ENCODE measurements around the gene MORN5.

Gene MORN5

DNA sequence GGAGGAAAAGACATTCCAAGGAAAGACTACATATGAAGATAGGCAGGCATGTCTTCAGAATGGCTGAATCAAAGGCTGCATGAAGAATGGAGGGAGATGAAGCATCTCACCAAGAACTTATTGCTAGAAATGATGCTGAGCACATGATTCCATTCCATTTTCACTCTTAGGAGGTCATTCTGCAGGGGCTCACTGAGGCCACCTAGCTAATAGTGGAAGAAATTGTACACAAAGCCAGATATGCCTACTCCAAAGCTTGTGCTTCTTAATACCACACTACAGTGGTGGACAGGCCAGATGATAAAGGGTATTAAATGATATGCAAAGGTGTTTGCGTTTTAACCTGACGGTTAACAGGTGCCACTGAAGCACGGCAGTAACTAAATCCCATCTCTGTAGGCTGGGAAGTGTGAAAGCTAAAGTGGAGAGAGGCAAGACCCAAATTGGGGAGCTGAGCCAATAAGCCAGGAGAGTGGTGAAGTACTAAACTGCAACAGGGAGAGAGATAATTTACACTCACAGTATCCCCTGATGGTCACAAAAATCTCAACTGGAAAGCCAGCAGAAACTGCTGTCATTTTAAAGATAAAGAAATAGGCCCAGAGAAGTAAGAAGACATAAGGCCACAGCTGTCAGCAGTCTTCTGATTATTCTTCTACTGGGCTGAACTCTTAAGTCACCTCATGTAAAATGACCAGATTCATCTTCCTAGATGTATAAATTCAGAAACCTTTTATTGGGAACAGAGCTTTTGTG, 14.7 kb upstream of the MORN5 start:
- no peak for DNase-seq

DNA sequence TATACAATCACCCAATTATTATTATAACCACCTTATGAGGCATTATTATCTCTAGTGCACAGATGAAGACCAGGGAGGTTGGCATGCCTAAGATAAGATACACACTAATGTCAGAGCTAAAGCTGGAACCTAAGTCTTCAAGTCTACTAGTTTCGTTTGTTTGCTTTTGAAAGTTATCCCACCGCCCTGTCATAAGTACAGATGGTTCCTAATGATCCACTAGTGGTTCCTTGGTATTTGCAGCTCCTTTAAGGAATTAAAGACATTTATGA, 14.2 kb upstream of the MORN5 start:
- DNase-seq: no peak

DNA sequence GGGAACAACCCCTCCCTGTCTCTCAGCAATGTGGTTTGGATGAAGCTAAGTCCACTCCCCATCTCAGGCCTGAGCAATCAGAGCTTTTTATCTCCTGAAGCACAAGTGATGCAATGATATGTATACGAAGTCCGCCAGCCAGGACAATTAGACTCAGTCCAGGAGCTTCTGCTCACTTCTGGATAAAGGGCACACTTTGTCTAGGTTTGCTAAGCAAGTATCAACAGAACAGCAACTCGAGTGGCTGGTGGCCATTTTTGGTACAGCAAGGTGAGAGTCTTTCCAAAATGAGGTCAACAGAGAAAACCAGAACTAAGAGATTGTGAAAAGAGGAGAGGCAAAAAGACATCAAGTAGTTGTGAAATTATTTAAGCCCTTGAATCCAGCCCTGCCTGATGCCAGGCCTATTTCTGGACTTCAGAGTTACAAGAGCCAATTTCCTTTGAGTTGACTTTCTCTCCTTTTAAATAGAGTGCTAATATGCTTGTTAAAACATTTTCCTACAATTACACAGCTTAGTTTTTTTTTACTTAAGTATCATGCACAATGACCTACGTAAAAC, 8.4 kb upstream of the MORN5 start:
- DNase-seq: no peak

DNA sequence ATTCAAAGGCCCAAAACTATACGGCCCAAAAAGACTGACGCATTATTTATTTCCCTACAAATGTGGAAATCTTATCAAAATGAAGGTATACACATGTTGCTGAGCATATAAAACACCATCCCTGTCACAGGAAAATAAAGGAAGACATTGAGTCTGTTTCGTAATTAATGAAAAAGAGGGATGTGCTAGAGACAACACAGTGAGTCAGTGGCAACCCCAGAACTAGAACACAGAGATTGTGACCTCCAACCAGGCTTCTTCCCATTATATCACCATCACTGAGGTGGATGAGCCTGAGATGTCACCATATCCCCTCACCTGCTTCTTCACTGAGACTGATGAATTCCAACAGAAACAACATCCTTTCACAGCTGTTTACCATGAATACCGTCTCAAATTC, 3.9 kb upstream of the MORN5 start:
- no peak for DNase-seq

DNA sequence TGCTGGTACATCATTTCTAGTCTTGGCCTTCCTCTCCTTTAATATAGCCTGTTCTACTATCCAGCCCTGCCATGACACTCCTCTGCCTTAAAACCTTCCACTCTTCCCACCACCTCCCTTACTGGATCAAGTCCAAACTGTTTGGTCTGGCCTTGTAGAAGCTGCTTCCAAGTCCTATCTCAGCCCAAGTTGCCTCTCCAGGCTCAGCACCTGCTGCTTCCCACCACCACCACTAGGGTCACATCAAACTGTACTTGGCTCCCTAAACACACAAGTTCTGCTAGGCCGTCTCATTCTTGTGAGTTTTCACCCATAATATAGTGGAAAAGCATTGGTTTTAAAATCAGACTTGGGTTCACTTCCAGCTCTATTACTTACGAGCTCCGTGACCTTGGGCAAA, 1.5 kb upstream of the MORN5 start:
- DNase-seq: peak; percentile 35

DNA sequence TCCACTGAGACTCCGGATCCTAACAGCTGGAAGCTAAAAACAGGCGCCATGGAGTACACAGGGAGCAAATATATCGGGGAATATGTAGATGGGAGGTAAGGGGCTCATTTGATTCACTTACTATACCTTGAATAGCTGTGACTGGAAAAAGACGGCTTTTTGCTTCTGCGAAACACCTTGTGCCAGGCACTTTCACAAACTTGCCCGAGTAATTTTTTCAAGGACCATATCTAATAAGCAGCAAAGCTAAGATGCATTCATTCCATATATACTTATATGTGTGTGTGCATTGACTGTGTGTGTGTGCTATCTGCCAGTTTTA, 178 bp downstream of the MORN5 start:
- DNase-seq: no peak

DNA sequence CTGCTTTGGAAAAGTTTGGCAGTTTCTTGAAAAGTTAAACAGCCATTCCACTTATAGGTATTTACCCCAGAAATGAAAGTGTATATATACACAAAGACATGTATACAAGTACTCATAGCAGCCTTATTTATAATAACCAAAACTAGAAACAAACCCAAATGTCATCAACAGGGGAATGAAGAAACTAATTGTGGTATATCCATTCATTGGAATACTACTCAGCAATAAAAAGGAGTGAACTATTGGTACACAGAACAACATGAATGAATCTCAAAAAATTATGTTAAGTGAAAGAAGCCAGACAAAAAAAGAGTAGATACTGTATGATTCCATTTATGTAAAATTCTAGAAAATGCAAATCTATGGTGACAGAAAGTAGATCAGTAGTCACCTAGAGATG, 2.7 kb downstream of the MORN5 start:
- DNase-seq: no peak

DNA sequence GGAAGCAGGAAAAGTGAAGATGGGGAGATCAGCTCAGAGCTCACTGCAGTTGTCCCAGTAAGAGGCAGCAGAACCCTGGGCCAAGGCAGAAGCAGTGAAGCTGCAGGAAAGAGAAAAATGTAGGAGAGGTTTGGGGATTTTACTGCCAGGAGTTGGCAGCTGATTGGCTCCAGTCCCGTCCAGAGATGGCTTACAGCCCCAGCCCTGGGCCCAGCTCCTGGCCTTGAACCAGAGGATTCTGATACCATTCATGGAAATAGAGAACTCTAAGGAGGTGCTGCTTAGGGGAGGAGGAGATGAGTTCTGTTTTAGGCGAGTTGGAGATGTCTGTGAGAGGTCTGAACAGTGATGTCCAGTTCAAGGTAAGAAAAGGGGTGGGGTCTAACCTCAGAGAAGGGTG, 4.6 kb downstream of the MORN5 start:
- no peak for DNase-seq

DNA sequence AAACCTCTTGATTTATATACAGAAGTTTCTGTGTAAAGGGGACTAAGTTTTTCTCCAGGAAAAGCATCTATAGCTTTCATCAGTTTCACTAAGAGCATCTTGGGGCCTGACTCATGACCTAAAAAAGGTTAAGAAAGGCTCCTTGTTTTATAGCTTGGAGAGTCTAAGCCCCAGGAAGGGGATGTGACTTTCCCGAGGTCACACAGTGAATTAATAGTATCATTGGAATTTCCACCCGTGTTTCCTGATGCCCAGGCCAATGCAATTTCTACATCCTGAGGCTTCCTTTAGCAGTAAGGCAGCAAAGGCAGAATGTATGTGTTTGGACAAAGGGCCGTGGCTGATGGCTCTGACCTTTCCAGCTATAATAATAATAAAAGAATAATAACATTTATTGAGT, 8.6 kb downstream of the MORN5 start:
- DNase-seq: no peak

DNA sequence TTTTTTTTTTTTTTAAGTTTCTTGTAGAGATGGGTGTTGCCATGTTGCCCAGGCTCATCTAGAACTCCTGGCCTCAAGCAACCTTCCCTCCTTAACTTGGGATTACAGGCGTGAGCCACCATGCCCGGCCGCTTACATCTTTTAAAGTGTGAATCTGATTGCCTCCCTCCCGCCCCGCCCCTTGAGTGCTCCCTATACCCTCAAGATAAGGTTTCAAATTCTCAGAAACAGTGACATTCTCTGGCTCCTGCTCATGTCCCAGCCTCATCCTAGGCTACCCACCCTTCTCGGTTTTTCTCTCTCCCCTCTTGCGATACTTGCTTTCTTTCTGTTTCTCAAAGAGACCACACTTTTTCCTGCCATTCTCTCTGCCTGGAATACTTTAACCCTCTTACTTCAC, 12.4 kb downstream of the MORN5 start:
- no peak for DNase-seq

DNA sequence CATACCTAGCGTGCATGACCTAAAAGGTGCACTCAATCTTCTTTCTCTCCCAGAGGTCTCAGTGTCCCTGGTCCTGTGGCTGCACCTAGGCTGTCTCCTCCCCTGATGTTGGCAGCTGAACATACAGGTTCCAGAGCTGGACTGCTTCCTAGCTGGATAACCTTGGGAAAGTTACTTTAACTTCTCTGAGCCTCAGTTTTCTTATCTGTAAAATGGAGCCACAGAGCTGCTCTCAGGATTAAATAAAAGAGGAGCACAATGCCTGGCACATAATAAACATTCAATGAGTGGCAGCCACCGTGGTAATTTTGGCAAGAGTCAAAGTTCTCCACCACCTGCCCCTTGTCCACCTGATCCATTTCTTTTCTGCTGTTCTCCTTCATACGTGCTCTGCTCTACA, 14.0 kb downstream of the MORN5 start:
- no peak for DNase-seq

DNA sequence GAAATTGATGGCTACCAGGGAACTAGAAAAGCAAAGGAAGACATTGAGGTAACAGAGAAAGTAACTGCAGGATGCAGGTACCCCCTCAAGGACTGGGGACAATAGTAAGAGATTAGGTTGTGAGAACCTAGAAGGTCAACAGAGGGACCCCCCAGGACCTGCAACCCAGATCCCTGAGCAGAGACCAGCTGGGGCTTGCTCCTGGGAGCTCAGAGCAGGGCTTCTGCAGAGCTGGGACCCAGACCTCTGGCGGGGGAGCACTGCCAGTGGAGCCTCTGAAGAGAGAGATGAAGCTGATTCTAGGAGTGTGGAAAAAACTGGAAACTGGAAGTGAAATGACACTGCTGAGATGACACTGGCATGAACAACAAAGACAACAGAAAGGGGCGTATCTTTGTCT, 17.2 kb downstream of the MORN5 start:
- DNase-seq: no peak

DNA sequence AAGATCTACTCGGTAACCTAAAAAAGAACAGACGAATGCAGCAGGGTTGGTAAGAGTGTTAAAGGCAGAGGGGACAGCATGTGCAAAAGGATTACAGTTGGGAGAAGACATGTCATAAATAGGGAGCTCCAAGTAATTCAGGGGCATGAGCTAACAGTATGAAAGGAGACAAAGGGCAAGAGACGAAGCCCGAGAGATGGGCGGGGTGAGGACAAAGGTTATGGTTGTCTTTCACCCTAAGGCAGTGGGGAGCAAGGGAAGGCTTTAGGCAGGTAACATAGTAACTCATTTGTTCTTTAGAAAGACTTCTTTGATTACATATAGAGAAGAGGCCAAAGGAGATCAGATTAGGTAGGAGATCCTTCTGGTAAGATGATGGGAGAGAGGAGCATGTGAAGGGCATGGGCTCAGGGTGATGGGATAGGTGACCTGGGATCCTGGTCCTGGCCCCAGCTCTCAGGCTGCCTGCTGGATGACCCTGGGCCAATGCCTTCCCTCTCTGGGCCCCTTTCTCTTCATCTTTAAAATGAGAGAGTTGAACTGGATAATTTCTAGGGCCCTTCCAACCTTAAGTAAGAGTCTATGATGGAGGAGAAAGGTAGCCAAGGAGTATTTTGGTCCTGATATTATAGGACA, 19.5 kb downstream of the MORN5 start:
- DNase-seq: no peak

DNA sequence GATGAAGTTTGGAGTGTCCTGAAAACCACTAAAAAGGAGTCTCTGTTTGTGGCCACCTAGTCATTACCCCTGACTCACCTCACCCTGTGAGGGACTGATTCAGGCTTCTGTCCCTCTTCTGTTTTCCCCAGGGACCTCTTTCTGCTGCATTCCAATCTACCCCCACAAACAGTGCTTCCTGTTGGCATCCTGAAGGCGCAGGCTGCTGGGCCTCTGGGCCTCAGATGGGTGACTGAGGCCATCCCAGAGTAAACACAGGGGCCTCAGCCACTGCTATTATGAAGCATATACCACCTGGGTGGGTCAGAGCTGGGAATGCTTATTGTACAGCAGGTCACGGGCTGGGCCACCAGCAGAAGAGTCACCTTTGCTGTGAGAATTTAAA, 20.0 kb downstream of the MORN5 start:
- no peak for DNase-seq

DNA sequence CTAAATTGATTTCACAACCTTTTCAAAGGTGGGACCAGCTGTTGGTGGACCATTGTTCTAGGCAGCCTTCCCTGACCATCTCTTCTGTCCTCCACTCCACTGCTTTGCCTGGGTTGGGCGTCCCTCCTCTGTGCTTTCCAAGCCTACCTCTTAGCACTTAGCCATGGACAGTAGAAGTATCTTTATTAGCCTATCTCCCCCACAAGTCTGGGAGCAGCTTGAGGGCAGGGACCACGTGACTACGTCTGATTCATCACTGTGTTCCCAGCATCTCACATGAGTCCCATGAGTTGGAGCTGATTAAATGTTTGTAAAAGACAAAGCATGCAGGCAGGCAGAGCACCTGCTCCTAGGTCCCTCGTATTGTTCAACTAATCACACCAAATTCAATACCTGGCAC, 20.9 kb downstream of the MORN5 start:
- DNase-seq: no peak

DNA sequence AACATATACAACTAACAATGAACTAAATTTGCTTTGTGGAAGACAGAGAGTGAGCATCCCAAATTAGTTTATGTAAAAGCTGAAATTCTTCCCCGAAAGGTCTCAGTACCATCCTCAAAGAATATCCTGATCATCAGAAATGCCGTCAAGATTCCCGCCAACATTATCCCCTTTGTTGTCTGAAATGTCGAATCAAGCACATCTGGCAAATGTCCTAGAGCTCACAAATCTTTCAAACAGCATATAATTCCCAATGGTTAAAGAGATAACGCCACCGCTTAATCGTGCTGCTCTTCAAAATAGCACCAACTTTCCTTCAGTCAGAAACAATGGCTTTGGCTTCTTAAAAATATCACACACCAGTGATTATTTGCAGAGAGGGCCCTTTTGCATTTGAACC, 23.8 kb downstream of the MORN5 start:
- no peak for DNase-seq

DNA sequence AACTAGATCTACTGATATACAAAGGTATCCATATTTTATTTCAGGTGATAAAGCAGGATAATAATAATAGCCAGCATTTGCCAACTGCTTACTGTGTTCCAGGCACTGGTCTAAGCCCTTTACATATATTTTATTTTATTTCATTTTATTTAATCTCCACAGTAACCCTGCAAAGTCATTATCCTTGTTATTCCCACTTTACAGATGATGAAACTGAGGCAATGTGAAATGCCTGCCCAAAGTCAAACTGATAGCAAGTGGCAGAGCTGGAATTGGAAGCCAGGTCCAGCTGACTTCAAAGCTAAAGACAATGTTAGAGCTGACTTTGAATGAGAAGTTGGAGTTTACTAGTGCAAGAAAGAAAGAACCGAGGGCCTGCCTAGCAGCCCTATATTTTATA, 24.8 kb downstream of the MORN5 start:
- DNase-seq: no peak

DNA sequence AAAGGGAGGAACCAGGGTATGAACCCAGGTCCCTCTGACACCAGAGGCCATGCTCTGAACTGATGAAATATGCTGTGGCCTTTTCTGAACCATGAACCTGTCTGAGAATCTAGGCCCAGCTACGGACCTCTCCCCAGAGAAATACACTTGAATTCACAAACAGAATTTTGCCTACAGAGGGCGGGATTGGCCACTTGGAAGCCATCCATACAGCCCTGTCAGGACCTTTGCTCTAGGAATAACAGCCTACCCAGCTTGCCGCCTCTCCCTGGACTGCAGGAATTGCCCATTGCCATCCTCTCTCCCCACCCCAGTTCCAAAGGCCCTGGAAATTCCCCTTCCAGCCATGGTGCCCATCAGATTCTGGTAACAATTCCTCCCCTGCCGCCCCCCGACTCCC, 26.6 kb downstream of the MORN5 start:
- DNase-seq: no peak

DNA sequence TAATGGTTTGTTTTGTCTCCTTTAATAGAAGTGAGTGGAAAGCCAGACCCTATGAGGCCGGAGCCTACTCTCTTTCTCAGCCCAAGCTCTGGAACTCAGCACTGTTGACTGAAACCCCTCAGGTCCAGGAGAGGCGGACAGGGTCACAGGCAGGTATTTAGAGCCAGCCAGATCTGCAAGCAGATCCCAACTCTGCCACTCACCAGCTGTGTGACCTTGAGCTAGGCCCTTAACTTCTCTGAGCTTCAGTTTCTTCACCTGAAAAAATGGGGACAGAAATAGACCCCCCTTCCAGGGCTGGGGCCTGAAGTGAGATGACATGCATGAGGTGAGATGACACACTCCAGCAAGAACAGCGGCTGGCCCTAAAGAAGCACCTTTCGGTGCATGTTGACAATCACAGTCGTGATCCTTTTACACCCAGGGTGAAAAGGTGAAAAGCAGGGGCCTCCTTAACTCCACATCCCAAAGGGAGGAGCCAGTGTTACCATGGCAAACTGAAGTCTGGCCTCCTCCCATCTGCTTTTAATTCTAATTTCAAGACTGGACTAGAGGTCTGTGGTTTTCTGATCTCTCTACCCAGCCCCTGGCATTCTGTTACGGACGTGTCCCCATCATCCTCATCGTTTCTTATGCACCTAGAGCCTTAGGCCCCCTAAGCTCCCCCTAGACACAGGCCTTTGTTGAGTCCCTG, 27.2 kb downstream of the MORN5 start:
- no peak for DNase-seq

DNA sequence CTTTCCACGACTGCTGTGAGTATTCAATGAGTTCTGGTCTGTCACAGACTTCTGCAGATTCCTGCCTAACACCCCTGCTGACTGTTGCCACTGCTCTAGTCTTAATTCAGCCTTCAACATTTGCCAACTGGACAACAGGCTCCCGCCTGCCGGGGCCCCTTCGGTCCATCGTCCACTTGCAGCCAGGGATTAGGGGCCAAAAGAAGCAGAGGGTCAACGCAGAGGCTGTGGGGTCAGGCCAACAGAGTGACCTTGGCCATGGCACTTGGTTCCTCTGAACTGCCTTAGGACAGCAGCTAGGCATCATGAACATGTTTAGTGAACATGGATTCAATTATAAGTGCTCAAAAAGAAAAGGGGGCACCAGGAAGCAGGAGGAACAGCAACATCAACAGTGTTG, 28.7 kb downstream of the MORN5 start:
- no peak for DNase-seq

DNA sequence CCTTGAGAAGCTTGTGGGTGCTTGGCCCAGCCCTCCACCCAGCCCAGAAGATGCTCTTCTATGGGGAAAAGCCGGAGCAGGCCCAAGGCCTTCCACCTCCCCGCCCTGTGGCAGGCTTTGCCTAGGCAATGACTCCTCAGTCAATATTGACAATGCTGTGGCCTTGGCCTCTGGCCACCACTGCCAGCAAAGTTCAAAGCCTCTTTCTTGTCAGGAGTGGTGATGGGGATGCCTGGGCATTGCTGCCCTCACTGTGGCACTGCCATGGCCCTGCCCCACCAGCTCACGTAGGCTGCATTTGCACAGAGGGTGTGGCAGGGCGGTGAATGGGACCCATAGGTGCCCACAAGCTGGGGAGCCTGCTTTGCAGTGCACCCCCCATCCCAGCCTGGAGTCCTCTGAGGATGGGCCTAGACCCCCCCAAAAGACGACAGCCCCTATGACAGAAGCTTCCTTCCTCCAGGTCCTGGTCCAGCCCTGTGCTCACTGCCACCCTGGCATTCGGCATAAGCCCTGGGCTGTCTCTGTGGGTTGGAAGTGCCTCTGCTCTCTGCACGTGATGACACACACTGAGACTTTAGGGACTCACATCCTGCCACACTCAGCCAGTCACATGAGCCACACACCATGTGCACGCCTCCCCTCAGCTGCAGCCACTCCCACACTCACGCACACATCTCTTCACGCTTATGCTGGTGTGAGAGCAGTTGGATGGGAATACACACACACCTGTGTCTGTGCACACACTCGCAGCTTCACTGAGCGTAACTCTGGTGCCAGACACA, 31.1 kb downstream of the MORN5 start:
- DNase-seq: no peak

DNA sequence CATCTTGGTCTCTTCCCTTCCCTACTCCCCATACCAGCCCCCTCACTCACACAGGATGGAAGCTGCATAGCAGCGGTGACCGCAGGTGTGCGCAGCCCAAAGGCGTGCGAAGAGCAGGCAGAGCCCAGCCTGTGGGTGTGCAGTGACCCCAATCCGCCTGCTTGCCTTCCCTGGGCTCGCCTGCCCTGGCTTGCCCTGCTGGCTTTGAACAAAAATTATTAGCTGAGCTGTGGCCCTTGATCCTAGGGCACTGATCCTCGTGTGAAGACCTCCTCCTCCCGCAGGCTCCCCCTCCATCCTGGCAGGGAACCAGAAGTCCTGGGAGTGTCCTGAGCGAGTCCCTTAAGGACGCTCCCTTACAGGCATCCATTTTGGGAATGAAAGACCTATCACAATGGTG, 31.9 kb downstream of the MORN5 start:
- DNase-seq: no peak

DNA sequence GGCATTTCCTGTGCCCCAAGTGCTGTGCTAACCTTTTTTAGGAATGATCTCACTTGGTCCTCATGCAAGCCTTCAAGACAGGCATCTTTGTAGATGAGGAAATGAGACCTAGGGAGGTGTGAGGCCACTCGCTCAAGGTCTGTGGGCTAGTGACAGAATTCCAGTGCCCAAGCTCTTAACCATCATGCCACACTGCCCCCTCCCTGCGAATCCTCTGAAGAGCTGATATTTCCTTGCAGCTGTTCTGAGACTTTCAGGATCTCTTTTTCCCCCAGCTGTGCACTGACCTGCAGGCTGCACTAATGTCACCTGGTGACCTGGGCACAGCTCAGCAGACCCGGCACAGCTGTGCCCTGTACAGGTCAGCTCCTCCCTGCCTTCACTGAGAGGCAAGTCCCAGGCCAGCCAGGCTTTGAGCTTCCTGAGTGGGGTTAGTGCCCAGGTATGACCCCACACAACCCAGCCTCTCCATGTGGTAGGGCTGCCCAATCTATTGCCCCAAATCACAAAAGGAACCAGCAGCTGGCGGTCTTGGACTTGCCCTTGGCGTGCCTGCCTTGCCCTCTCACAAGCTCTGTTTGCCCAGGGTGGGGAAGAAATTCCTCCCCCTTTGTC, 32.7 kb downstream of the MORN5 start:
- DNase-seq: no peak

Data from DMS 273 treated with DMSO at 0.1 percent for 48 hours (cell line).